Measurements from ENCODE around the gene PRDM16.

DNA sequence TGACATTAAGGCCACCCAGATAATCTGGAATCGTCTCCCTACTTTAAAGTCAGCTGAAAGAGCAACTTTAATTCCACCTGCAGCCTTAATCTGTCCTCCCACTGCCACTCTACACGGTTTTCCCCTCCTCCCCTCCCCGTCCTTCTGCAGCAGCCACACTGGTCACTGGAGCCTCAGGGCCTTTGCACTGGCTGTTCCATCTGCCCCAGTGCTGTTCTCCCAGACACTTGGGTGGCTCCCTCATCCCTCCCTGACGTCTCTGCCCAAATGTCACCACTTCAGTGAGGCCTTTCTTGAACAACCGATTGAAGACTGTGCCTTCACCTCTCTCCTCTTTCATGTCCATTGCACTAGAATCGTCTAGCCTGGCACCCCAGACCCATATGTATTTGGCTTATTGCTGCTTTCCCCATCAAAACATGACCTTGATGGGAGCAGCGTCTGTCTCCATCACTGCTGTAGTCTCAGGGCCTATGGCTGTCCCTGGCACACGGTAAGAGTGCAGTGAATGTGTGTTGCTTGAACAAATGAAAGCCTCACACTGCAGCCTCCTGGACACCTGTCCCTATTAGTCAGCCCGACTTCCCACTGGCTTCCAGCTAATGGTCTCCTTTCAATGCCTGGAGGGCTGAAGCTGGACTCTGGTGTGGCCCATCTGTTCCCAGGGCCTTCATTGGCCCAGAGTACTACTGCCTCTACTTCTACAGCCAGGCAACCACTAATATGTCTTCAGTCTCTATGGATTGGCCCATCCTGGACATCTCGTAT, 10.6 kb upstream of the PRDM16 start:
- TF ChIP-seq CTCF (IDR thresholded peaks at IDR 0.05) (no peak), EZH2 (IDR thresholded peaks at IDR 0.05; ENCODE audit: borderline replicate concordance, insufficient read depth, low read depth, low read length, poor library complexity, severe bottlenecking) (no peak)
